ENCODE results near the gene DLEU7.

The DLEU7 gene

DNA sequence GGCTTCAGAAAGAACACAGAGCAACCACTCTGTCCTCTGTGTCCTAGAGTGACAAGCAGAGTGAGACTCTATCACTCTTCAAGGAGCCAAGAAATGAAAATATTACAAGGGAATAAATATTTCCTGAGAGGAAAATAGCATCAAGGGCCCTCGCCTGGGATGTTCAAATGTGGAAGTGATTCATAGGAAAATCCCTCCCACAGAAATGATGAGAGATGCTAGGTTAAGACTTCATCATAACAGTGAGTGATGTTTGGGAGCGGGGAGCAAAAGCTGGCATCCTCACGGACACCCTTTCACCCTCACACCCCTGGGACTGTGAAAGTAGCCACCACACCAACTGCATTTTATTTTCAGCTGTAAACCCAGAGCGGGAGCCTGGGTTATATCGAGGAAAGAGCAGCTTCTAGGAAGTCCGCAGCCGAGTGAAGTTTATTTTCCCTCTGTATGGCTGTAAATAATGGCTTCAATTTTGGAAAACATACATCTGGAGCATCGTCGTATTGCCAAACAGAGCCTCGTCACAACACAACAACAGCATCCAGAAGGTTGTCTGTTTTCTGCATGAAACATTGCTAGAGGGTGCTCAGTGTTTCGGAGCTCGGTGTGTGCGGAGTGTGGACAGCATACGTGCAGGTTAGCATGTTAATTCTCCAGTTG is 54.8 kb downstream of the DLEU7 start:
- DNase-seq, result no peak

GRCh38 chr13:50787316-50788195 is 55.9 kb downstream of the DLEU7 start:
- DNase-seq, result no peak

GRCh38 chr13:50783717-50784290 is 59.7 kb downstream of the DLEU7 start:
- no peak for DNase-seq

DNA sequence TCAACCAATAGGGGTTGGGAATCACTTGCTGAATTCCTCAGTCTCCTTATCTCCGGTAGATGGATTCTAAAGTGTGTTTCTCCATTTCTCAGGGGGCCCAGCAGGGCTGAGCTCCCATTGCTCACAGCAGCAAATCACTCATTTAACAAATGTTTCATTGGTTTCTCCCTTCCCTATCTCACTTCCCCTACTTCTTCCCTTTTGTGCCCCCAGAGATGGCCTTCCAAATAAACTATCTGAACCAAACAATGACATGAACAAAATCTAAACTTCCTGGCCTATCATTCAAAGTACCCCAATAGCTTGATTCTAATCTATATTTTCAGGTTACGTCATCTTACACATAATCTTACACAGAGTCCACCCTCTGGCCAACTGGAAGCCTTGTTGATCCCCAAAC is 60.4 kb downstream of the DLEU7 start:
- DNase-seq, result no peak

DNA sequence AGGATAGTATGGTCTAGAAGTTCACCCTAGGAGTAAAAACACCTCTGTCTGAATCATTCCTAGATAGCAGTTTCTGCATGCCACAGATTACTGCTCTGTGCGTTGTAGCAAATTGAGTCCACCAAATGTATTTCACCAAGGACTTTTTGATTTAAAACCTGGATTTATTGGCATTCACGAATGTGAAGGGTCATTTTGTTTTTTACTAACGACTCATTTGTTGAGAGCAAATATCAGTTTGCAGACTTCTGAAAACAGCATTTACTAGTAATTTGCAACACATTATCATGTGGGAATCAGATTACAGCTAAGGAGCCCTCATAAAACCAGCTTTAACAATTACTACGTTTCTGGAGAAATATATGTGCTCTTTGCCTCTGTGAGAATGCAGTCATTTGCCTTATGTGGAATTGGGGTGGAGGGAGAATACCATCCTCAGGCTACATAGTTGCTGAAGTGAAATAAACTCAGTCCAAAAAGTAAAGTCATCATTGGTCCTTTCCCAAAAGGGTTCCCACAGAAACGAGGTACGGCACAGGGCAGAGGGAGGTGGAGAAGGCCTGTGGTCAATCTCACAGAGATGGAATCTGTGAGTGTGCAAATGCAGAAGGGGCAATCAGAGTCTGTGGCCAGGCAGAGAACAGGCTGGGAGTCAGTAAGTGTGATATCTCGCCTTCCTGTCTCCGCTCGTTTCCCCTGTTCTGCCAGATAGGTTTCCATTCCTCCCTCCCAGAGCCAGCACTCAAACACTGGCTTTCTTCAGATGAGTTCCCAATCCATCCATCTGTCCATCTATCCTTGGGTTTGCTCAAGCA is 63.1 kb downstream of the DLEU7 start:
- DNase-seq, result no peak

DNA sequence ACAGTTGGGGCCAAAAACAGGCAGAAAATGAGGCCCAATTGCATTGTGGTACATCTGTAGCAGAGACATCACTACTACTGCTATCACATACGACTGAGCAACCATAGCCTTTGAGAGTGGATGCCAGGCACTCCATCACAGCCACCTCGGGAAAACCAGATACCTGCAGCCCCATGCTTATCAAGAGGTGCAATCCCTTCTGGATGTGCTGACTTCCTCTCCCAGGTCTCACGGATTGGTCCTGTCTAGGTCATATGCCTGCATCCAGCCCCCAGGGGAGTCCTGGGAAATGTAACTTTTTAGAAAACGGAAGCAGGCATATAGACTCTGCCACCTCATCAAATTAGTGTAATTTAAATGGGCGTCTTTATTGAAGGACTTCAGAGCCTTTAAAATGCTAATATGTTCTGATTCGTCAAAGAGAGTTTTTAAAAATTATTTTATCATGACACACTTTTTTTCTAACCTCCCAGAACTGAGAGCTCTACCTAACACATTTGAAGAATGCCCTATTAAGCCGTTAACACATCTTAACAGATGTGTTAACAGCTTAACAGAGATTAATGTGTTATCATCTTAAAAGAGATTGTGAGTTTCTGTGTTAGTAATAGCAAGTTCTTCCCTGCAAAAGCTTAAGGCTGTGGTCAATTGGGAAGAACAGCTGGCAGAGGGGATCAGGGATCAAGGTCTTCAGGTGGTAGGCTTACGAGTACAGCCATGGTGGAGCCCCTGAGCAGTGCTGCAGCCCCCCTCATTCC is 63.9 kb downstream of the DLEU7 start:
- no peak for DNase-seq

Measured in NCI-H1436 treated with DMSO at 0.1 percent for 48 hours (cell line).